Measurements from ENCODE around the gene ADGRG6. TPM values are rescaled to one million over a fixed set of nuclear protein-coding genes. Genes with fewer than 3 reads are reported as not detected.

ADGRG6 gene
- polyA plus RNA-seq, 1 of the 3 experiments (the other 2 are of a cell fraction), result 61.5 TPM

- Histone ChIP-seq H4K20me1 (ENCODE audit: insufficient read depth) (no peaks in the 10 kb centered on the region), H3K9ac (no peak overlapping the region), H3F3A (replicated peaks; ENCODE audit: insufficient read depth) (peaks cover 7% of the 10 kb centered on the region), H3K4me3 (ENCODE audit: low read depth in 2 of 2, low read length in 1 of 2) (no peak overlapping the region), H2AFZ (ENCODE audit: low read depth) (no peak overlapping the region), H3K27ac (ENCODE audit: low read depth in 2 of 2, low read length in 1 of 2) (no peak overlapping the region), H3K27me3 (ENCODE audit: insufficient read depth) (no peaks in the 10 kb centered on the region), H3K9me3 (no peaks in the 10 kb centered on the region), H3K79me2 (ENCODE audit: insufficient read depth) (no peaks in the 10 kb centered on the region), H3K4me2 (no peak overlapping the region), H3K9me2 (no peaks in the 10 kb centered on the region), H3K36me3 (replicated peaks in 1 of 2; ENCODE audit: control insufficient read depth in 1 of 2, insufficient read depth in 2 of 2, low read length in 1 of 2) (no peaks in the 10 kb centered on the region), H3K4me1 (ENCODE audit: control insufficient read depth in 1 of 2, insufficient read depth in 2 of 2, low read depth in 1 of 2, low read length in 1 of 2) (peaks cover 0 to 2% of the 10 kb centered on the region in 2 experiments; a peak in 2 of 4 replicates)
- ChIA-PET POLR2A (no interaction called here), CTCF (interaction anchor here (0.9 to 2.8 kb wide), 2 partner anchors 9 to 949 kb away, joined by 4 to 16 read pairs; no protein-coding TSS in a partner anchor)
- DNase-seq, result no peak
- TF ChIP-seq USF2 (IDR thresholded peaks at IDR 0.05; ENCODE audit: borderline replicate concordance, low read depth, low read length), result no peak
- TF ChIP-seq EZH2phosphoT487 (IDR thresholded peaks at IDR 0.05; ENCODE audit: borderline replicate concordance, low read depth), result no peak
- no peak for TF ChIP-seq GABPA (IDR thresholded peaks at IDR 0.05; ENCODE audit: low read depth)
- no peak for TF ChIP-seq ELF1 (IDR thresholded peaks at IDR 0.05)
- TF ChIP-seq GATA2 (CRISPR knock-in tag; IDR thresholded peaks at IDR 0.05), result no peak
- 100% methylated on average over 2 of the region's 2 CpGs for WGBS (ENCODE audit: low lambda C conversion rate)
Measured at GRCh38 chr6:142478117-142478516, 176.3 kb downstream of the ADGRG6 start.

- no peaks in the 10 kb centered on the region for H3K36me3 ChIP-seq (replicated peaks in 1 of 2; ENCODE audit: control insufficient read depth in 1 of 2, insufficient read depth in 2 of 2, low read length in 1 of 2)
- no peaks in the 10 kb centered on the region for H3K9me3 ChIP-seq
- 65% methylated on average over 4 of the region's 4 CpGs for WGBS (ENCODE audit: low lambda C conversion rate)
- H3K4me3 ChIP-seq (ENCODE audit: low read depth in 2 of 2, low read length in 1 of 2), result no peak overlapping the region
- no peaks in the 10 kb centered on the region for H3K79me2 ChIP-seq (ENCODE audit: insufficient read depth)
- H3K27ac ChIP-seq (ENCODE audit: low read depth in 2 of 2, low read length in 1 of 2), result no peak overlapping the region
- no peaks in the 10 kb centered on the region for H3F3A ChIP-seq (replicated peaks; ENCODE audit: insufficient read depth)
- no peaks in the 10 kb centered on the region for H3K9me2 ChIP-seq
- DNase-seq, result no peak
- ChIA-PET CTCF (no interaction called here), POLR2A (no interaction called here)
- H3K9ac ChIP-seq, result no peak overlapping the region
- H3K4me2 ChIP-seq, result no peak overlapping the region
- no peaks in the 10 kb centered on the region for H4K20me1 ChIP-seq (ENCODE audit: insufficient read depth)
- H3K4me1 ChIP-seq (ENCODE audit: control insufficient read depth in 1 of 2, insufficient read depth in 2 of 2, low read depth in 1 of 2, low read length in 1 of 2), result no peaks in the 10 kb centered on the region
- H2AFZ ChIP-seq (ENCODE audit: low read depth), result no peak overlapping the region
- H3K27me3 ChIP-seq (ENCODE audit: insufficient read depth), result no peaks in the 10 kb centered on the region
- TF ChIP-seq USF2 (IDR thresholded peaks at IDR 0.05; ENCODE audit: borderline replicate concordance, low read depth, low read length), result no peak
- no peak for TF ChIP-seq REST (IDR thresholded peaks at IDR 0.05; ENCODE audit: low read depth, low read length)
Measured at GRCh38 chr6:142481466-142481865, 179.7 kb downstream of the ADGRG6 start.
